Measurements from ENCODE around the gene MEGF8.
"Not testable (repeated sequence)": the region's sequence is repeated elsewhere in the genome, so short reads cannot be mapped to it uniquely, and the experiment has no call there.

MEGF8 gene

GRCh38 chr19:42311657-42312056 lies 13.8 kb upstream of the MEGF8 start:
- DNase-seq, result no peak

- no peak for DNase-seq
Observed at GRCh38 chr19:42312370-42312769, 13.1 kb upstream of the MEGF8 start.

GRCh38 chr19:42313096-42313839 lies 12.2 kb upstream of the MEGF8 start, which contains the start of gene TMEM145:
TSS of gene TMEM145 (plus strand) at chr19:42313309. CDS start at chr19:42313377, 68 bp downstream.
- DNase-seq, result peak in 1 of 2 experiments; percentile 44

GRCh38 chr19:42313840-42314755 lies 11.3 kb upstream of the MEGF8 start:
- no peak for DNase-seq

GRCh38 chr19:42315024-42315423 lies 10.4 kb upstream of the MEGF8 start:
- DNase-seq, result no peak

- DNase-seq, result no peak
Observed at GRCh38 chr19:42316223-42317211, 8.9 kb upstream of the MEGF8 start.

GRCh38 chr19:42317535-42317934 lies 7.9 kb upstream of the MEGF8 start:
- no peak for DNase-seq

- no peak for DNase-seq
Observed at GRCh38 chr19:42322305-42322704, 3.1 kb upstream of the MEGF8 start.

- DNase-seq, result no peak
Observed at GRCh38 chr19:42323473-42323851, 2.0 kb upstream of the MEGF8 start.

GRCh38 chr19:42323852-42324654 lies 1.4 kb upstream of the MEGF8 start:
- peak in 1 of 2 experiments; percentile 8 for DNase-seq

GRCh38 chr19:42324655-42325307 lies 654 bp upstream of the MEGF8 start:
- peak in 1 of 2 experiments; percentile 7 for DNase-seq

GRCh38 chr19:42325896-42326771 lies 699 bp downstream of the MEGF8 start:
- peak; percentile 15 to 19 for DNase-seq

GRCh38 chr19:42326969-42327368 lies 1.5 kb downstream of the MEGF8 start:
- DNase-seq, result no peak

GRCh38 chr19:42327381-42327780 lies 1.9 kb downstream of the MEGF8 start:
- DNase-seq, result no peak

- DNase-seq, result no peak
Observed at GRCh38 chr19:42328106-42328505, 2.7 kb downstream of the MEGF8 start.

- no peak for DNase-seq
Observed at GRCh38 chr19:42328854-42329253, 3.4 kb downstream of the MEGF8 start.

GRCh38 chr19:42330241-42330711 lies 4.8 kb downstream of the MEGF8 start:
- DNase-seq, result no peak

GRCh38 chr19:42331333-42331732 lies 5.9 kb downstream of the MEGF8 start:
- not testable (repeated sequence) for DNase-seq

GRCh38 chr19:42332059-42332458 lies 6.6 kb downstream of the MEGF8 start:
- no peak for DNase-seq

- DNase-seq, result no peak
Observed at GRCh38 chr19:42333018-42333417, 7.6 kb downstream of the MEGF8 start.

All from stimulated activated CD4-positive, alpha-beta T cell treated with anti-CD3 and anti-CD28 coated beads, Interleukin-4, amount 100 ng/mL, for 4 hours (primary cell).